ACC112 (cell line): ENCODE measurements around the gene CSHL1.
"Not testable (repeated sequence)": the region's sequence is repeated elsewhere in the genome, so short reads cannot be mapped to it uniquely, and the experiment has no call there.

Source experiments
- H2AFZ ChIP-seq: fragments of 200-600 bp; sonication (generic); one replicate; pipeline ENCODE4 v1.6.0; 2017; ENCODE audit warnings: antibody characterized with exemption, low read length; ENCODE audit not compliant: unreplicated experiment
- H3K27ac ChIP-seq: fragments of 200-600 bp; sonication (generic); 2 replicates; pipeline ENCODE4 v1.5.1; 2014; ENCODE audit warnings: low read depth, mild to moderate bottlenecking, antibody characterized with exemption, low read length, moderate library complexity
- H3K27me3 ChIP-seq: fragments of 200-600 bp; sonication (generic); 2 replicates; pipeline ENCODE4 v1.6.1; 2014; ENCODE audit warnings: mild to moderate bottlenecking, antibody characterized with exemption, low read length, moderate library complexity, mixed read lengths; ENCODE audit not compliant: insufficient read depth
- H3K36me3 ChIP-seq: fragments of 200-600 bp; sonication (generic); 2 replicates; pipeline ENCODE4 v1.6.1; 2016; ENCODE audit warnings: mild to moderate bottlenecking, antibody characterized with exemption, low read length, moderate library complexity, mixed read lengths; ENCODE audit not compliant: insufficient read depth
- H3K4me1 ChIP-seq: fragments of 200-600 bp; sonication (generic); one replicate; pipeline ENCODE4 v1.6.1; 2016; ENCODE audit warnings: low read length, mixed read lengths; ENCODE audit not compliant: insufficient read depth, unreplicated experiment, control insufficient read depth
- H3K4me3 ChIP-seq: fragments of 200-600 bp; sonication (generic); 2 replicates; pipeline ENCODE4 v1.5.1; 2014; ENCODE audit warnings: mild to moderate bottlenecking, low read depth, low read length
- H3K79me2 ChIP-seq: fragments of 200-600 bp; sonication (generic); one replicate; pipeline ENCODE4 v1.6.0; 2016; ENCODE audit warnings: low read length; ENCODE audit not compliant: control insufficient read depth, unreplicated experiment, insufficient read depth

The CSHL1 gene

GRCh38 chr17:63881935-63882601, 29.0 kb downstream of the CSHL1 start, which contains the start of gene GH2:
TSS of gene GH2 (minus strand) at chr17:63881944. CDS start at chr17:63881801, 143 bp downstream.
- no peaks in the 10 kb centered on the region for H3K4me1 ChIP-seq
- no peaks in the 10 kb centered on the region for H3K79me2 ChIP-seq
- H3K4me3 ChIP-seq, result no peak within 1 kb of the TSS
- peaks cover 7% of the 10 kb centered on the region; the same call in 1 of the 2 replicates for H3K27me3 ChIP-seq
- H3K36me3 ChIP-seq, result no peaks in the 10 kb centered on the region
- H2AFZ ChIP-seq, result no peak within 1 kb of the TSS
- H3K27ac ChIP-seq, result no peak within 1 kb of the TSS

- H3K4me3 ChIP-seq, H2AFZ ChIP-seq, H3K36me3 ChIP-seq: not testable (repeated sequence)
Observed at GRCh38 chr17:63881337-63881736, 29.7 kb downstream of the CSHL1 start.

GRCh38 chr17:63880706-63881105, 30.4 kb downstream of the CSHL1 start:
- Histone ChIP-seq H3K4me1 (no peaks in the 10 kb centered on the region), H3K36me3 (no peaks in the 10 kb centered on the region), H3K27me3 (peaks cover 12% of the 10 kb centered on the region; the same call in 1 of the 2 replicates), H3K4me3 (no peak overlapping the region), H2AFZ (no peak overlapping the region), H3K79me2 (no peaks in the 10 kb centered on the region), H3K27ac (no peak overlapping the region)

More at GRCh38 chr17:63881337-63881736, 29.7 kb downstream of the CSHL1 start:
- H3K4me1 ChIP-seq, H3K79me2 ChIP-seq, H3K27ac ChIP-seq: not testable (repeated sequence)
- H3K27me3 ChIP-seq, result peaks cover 12% of the 10 kb centered on the region; the same call in 1 of the 2 replicates

- not testable (repeated sequence) for H3K36me3 ChIP-seq, H3K27ac ChIP-seq, H2AFZ ChIP-seq, H3K4me3 ChIP-seq, H3K4me1 ChIP-seq, H3K79me2 ChIP-seq
- H3K27me3 ChIP-seq, result peaks cover 12% of the 10 kb centered on the region; the same call in 1 of the 2 replicates
Observed at GRCh38 chr17:63878413-63878812, 32.6 kb downstream of the CSHL1 start.

- H3K36me3 ChIP-seq, H3K4me3 ChIP-seq, H2AFZ ChIP-seq, H3K79me2 ChIP-seq, H3K27me3 ChIP-seq, H3K4me1 ChIP-seq, H3K27ac ChIP-seq: not testable (repeated sequence)
Observed at GRCh38 chr17:63874693-63875092, 36.4 kb downstream of the CSHL1 start.

GRCh38 chr17:63874061-63874626, 36.9 kb downstream of the CSHL1 start:
- not testable (repeated sequence) for H2AFZ ChIP-seq, H3K79me2 ChIP-seq, H3K36me3 ChIP-seq, H3K4me1 ChIP-seq, H3K4me3 ChIP-seq, H3K27me3 ChIP-seq, H3K27ac ChIP-seq

- H3K36me3 ChIP-seq, H3K4me1 ChIP-seq, H3K27me3 ChIP-seq, H2AFZ ChIP-seq, H3K79me2 ChIP-seq, H3K4me3 ChIP-seq, H3K27ac ChIP-seq: not testable (repeated sequence)
Observed at GRCh38 chr17:63873577-63873976, 37.5 kb downstream of the CSHL1 start, which contains the start of gene CSH2. TSS of gene CSH2 (minus strand) at chr17:63873677. CDS start at chr17:63873614, 63 bp downstream.

GRCh38 chr17:63871646-63872365, 39.3 kb downstream of the CSHL1 start:
- H3K27ac ChIP-seq, H3K4me3 ChIP-seq, H2AFZ ChIP-seq, H3K4me1 ChIP-seq, H3K36me3 ChIP-seq, H3K27me3 ChIP-seq, H3K79me2 ChIP-seq: not testable (repeated sequence)

GRCh38 chr17:63870292-63870665, 40.8 kb downstream of the CSHL1 start:
- H3K36me3 ChIP-seq, H2AFZ ChIP-seq, H3K27me3 ChIP-seq, H3K79me2 ChIP-seq, H3K4me1 ChIP-seq, H3K4me3 ChIP-seq, H3K27ac ChIP-seq: not testable (repeated sequence)

- H3K79me2 ChIP-seq, H3K27ac ChIP-seq, H2AFZ ChIP-seq, H3K4me1 ChIP-seq, H3K36me3 ChIP-seq, H3K27me3 ChIP-seq, H3K4me3 ChIP-seq: not testable (repeated sequence)
Observed at GRCh38 chr17:63869491-63870291, 41.4 kb downstream of the CSHL1 start.
